Loucy (cell line): ENCODE data around the gene FOXL3.

Source experiments
- H2AFZ ChIP-seq: fragments of 200-600 bp; sonication (generic); 2 replicates; pipeline ENCODE4 v1.6.0; 2016; ENCODE audit warnings: antibody characterized with exemption, mild to moderate bottlenecking, low read length, moderate library complexity
- H3F3A ChIP-seq: fragments of 200-600 bp; 2 replicates; pipeline ENCODE4 v1.6.0; 2016; ENCODE audit warnings: antibody characterized with exemption, low read depth, mild to moderate bottlenecking
- H3K27me3 ChIP-seq: fragments of 200-600 bp; sonication (generic); 2 replicates; pipeline ENCODE4 v1.6.1; 2014; ENCODE audit warnings: low read length, mild to moderate bottlenecking; ENCODE audit not compliant: insufficient read depth, poor library complexity, severe bottlenecking
- H3K36me3 ChIP-seq: fragments of 200-600 bp; sonication (generic); 2 replicates; pipeline ENCODE4 v1.6.1; 2016; ENCODE audit warnings: low read length; ENCODE audit not compliant: insufficient read depth
- H3K4me1 ChIP-seq: fragments of 200-600 bp; sonication (generic); 2 replicates; pipeline ENCODE4 v1.5.1; 2014; ENCODE audit warnings: low read length, mild to moderate bottlenecking; ENCODE audit not compliant: insufficient read depth, poor library complexity, severe bottlenecking
- H3K4me2 ChIP-seq: fragments of 200-600 bp; sonication (generic); 2 replicates; pipeline ENCODE4 v1.6.0; 2014; ENCODE audit warnings: antibody characterized with exemption, low read length, low read depth, mild to moderate bottlenecking; ENCODE audit not compliant: poor library complexity, severe bottlenecking
- H3K4me3 ChIP-seq: fragments of 200-600 bp; sonication (generic); 2 replicates; pipeline ENCODE4 v1.5.1; 2014; ENCODE audit warnings: low read length, mild to moderate bottlenecking, mixed read lengths; ENCODE audit not compliant: poor library complexity, severe bottlenecking
- H3K79me2 ChIP-seq: fragments of 200-600 bp; sonication (generic); 2 replicates; pipeline ENCODE4 v1.6.1; 2014; ENCODE audit warnings: low read length; ENCODE audit not compliant: insufficient read depth
- H3K9ac ChIP-seq: fragments of 200-600 bp; sonication (generic); 2 replicates; pipeline ENCODE4 v1.6.0; 2014; ENCODE audit warnings: mild to moderate bottlenecking, low read depth, low read length, moderate library complexity; ENCODE audit not compliant: poor library complexity, severe bottlenecking
- H3K9me2 ChIP-seq: fragments of 200-600 bp; sonication (generic); replicated peaks from 2 replicates; pipeline ENCODE4 v1.6.1; 2016; ENCODE audit warnings: low read depth, low read length, mixed read lengths
- H3K9me3 ChIP-seq: fragments of 200-600 bp; sonication (generic); 2 replicates; pipeline ENCODE4 v1.6.1; 2014; ENCODE audit warnings: mild to moderate bottlenecking, antibody characterized with exemption, low read length, low read depth; ENCODE audit not compliant: insufficient read depth
- H4K20me1 ChIP-seq: fragments of 200-600 bp; sonication (generic); 2 replicates; pipeline ENCODE4 v1.6.0; 2014; ENCODE audit warnings: antibody characterized with exemption, low read length, mild to moderate bottlenecking; ENCODE audit not compliant: insufficient read depth, poor library complexity, severe bottlenecking
- EZH2phosphoT487 ChIP-seq: fragments of 200-600 bp; IDR thresholded peaks from 2 replicates; pipeline ENCODE4 v1.6.1; 2018; ENCODE audit warnings: antibody characterized with exemption, mild to moderate bottlenecking, moderate library complexity, borderline replicate concordance
- TF ChIP-seq, protein P1 (sequence below): fragments of 200-600 bp; sonication (generic); conservative IDR thresholded peaks from 2 replicates; pipeline ENCODE4 v1.5.1; 2014; ENCODE audit warnings: mild to moderate bottlenecking, antibody characterized with exemption, low read length

The FOXL3 gene

DNA sequence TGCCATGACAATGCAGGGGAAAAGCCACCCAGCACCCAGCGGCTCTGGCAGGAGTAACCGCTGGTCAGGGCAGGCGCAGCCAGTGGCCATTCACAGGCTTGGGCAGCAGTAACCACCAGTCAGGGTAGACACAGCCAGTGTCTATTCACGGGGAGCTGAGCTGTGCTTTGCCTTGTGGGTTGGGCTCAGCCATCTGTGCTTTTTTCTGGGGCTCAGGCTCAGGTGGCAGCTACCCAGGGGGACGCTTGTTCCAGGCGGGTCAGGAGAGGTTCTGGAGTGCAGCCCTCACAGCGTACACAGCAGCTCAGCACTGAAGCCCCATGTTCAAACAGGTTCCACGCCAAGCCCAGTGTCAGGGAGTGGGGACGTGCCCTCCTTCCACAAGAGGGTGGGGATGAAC lies 28.5 kb downstream of the FOXL3 start:
- TF ChIP-seq, protein P1, sequence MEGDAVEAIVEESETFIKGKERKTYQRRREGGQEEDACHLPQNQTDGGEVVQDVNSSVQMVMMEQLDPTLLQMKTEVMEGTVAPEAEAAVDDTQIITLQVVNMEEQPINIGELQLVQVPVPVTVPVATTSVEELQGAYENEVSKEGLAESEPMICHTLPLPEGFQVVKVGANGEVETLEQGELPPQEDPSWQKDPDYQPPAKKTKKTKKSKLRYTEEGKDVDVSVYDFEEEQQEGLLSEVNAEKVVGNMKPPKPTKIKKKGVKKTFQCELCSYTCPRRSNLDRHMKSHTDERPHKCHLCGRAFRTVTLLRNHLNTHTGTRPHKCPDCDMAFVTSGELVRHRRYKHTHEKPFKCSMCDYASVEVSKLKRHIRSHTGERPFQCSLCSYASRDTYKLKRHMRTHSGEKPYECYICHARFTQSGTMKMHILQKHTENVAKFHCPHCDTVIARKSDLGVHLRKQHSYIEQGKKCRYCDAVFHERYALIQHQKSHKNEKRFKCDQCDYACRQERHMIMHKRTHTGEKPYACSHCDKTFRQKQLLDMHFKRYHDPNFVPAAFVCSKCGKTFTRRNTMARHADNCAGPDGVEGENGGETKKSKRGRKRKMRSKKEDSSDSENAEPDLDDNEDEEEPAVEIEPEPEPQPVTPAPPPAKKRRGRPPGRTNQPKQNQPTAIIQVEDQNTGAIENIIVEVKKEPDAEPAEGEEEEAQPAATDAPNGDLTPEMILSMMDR, result no peak
- no peak for TF ChIP-seq EZH2phosphoT487
- no peaks in the 10 kb centered on the region for H3F3A ChIP-seq
- no peaks in the 10 kb centered on the region for H3K9me2 ChIP-seq
- no peak overlapping the region for H3K4me3 ChIP-seq
- no peak overlapping the region for H3K4me2 ChIP-seq
- H3K27me3 ChIP-seq, result no peaks in the 10 kb centered on the region
- H3K36me3 ChIP-seq, result no peaks in the 10 kb centered on the region
- H3K4me1 ChIP-seq, result no peaks in the 10 kb centered on the region
- H3K9ac ChIP-seq, result no peak overlapping the region
- H2AFZ ChIP-seq, result no peak overlapping the region
- no peaks in the 10 kb centered on the region for H4K20me1 ChIP-seq
- peaks cover 5% of the 10 kb centered on the region; the same call in 1 of the 2 replicates for H3K9me3 ChIP-seq
- H3K79me2 ChIP-seq, result no peaks in the 10 kb centered on the region

DNA sequence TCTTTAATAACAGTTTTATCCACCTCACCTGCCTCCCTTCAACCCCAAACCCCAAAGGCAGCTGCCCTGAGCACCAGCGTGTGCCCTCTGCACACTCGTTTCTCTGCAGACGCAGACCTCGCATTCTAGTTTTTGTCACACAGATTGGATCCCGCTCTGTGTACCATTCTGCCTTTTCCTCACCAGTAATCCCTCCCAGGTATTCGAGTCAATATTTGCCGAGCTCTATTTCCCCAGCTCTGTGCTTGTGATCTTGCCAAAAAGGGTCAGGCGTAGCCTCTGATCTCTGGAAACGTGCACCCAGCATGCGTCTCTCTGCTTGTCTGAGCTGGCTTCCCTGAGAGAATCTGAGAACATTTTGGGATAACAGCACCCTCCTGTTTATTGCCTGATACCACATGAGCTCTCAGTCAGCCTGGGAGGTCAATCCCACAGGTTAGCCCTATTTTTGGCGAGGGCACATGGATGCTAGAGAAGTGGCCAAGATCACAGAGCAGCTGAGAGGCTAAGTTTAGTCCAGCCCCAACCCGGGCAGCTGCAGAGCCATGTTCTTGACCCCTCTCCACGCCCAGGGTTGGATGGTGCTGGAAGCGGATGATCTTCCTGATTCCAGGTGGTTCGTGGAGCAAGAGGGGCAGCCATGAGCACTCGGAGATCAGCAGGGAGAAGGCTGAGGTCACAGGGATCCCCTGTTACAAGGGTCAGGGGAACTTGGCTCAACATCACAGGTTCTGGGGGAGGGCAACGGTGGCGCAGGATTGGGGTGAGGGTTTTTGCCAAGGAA lies 29.1 kb downstream of the FOXL3 start:
- H3K9ac ChIP-seq, result no peak overlapping the region
- H3K4me2 ChIP-seq, result no peak overlapping the region
- no peak overlapping the region for H3K4me3 ChIP-seq
- peaks cover 5% of the 10 kb centered on the region; the same call in 1 of the 2 replicates for H3K9me3 ChIP-seq
- H4K20me1 ChIP-seq, result no peaks in the 10 kb centered on the region
- no peaks in the 10 kb centered on the region for H3K9me2 ChIP-seq
- H3K36me3 ChIP-seq, result no peaks in the 10 kb centered on the region
- H3K4me1 ChIP-seq, result no peaks in the 10 kb centered on the region
- TF ChIP-seq, protein P1, result no peak
- TF ChIP-seq EZH2phosphoT487, result no peak
- H3F3A ChIP-seq, result no peaks in the 10 kb centered on the region
- H2AFZ ChIP-seq, result no peak overlapping the region
- H3K79me2 ChIP-seq, result no peaks in the 10 kb centered on the region
- no peaks in the 10 kb centered on the region for H3K27me3 ChIP-seq

DNA sequence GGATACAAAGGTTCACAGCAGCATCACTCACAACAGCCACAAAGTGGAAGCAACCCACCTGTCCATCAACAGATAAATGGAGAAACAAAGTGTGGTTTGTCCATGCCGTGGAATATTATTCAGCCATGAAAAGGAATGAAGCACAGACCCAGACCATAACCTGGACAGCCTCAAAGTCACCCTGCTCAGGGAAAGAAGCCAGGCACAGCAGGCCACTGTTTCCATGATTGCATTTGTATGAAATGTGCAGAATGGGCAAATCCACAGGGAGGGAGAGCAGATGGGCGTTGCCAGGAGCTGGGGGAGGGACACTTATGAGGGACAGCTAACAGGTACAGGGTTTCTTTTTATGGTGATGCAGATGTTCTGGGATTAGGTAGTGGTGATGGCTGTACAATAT lies 30.3 kb downstream of the FOXL3 start:
- H3K9ac ChIP-seq, result no peak overlapping the region
- H3K4me3 ChIP-seq, result no peak overlapping the region
- no peaks in the 10 kb centered on the region for H3K9me2 ChIP-seq
- H3K4me2 ChIP-seq, result no peak overlapping the region
- no peak overlapping the region for H2AFZ ChIP-seq
- H3K9me3 ChIP-seq, result peaks cover 5% of the 10 kb centered on the region; the same call in 1 of the 2 replicates
- no peaks in the 10 kb centered on the region for H3K27me3 ChIP-seq
- H3F3A ChIP-seq, result no peaks in the 10 kb centered on the region
- no peaks in the 10 kb centered on the region for H3K79me2 ChIP-seq
- no peak for TF ChIP-seq EZH2phosphoT487
- TF ChIP-seq, protein P1, result no peak
- no peaks in the 10 kb centered on the region for H3K4me1 ChIP-seq
- no peaks in the 10 kb centered on the region for H3K36me3 ChIP-seq
- H4K20me1 ChIP-seq, result no peaks in the 10 kb centered on the region
